AG10803 (cell line): Measurements from ENCODE around the gene GALNT7.

Source experiments
- DNase-seq: peaks from one replicate; pipeline ENCODE4 v3.0.0; 2010; ENCODE audit warnings: low read depth
- H3K4me3 ChIP-seq: 2 replicates; pipeline ENCODE4 v1.5.1; 2011; ENCODE audit warnings: mild to moderate bottlenecking, low read length, control low read depth
- CTCF ChIP-seq: conservative IDR thresholded peaks from 2 replicates; pipeline ENCODE4 v1.5.1; 2011; ENCODE audit warnings: mild to moderate bottlenecking, low read length, control low read depth, inconsistent platforms

GALNT7 gene

GRCh38 chr4:173259310-173259709 is 90.7 kb downstream of the GALNT7 start:
- no peak for DNase-seq
- H3K4me3 ChIP-seq, result no peak overlapping the region
- TF ChIP-seq CTCF, result no peak; the same call in 1 of the 2 replicates

GRCh38 chr4:173261052-173261451 is 92.4 kb downstream of the GALNT7 start:
- TF ChIP-seq CTCF, result no peak
- no peak overlapping the region for H3K4me3 ChIP-seq
- no peak for DNase-seq

GRCh38 chr4:173262375-173262774 is 93.8 kb downstream of the GALNT7 start:
- TF ChIP-seq CTCF, result no peak
- H3K4me3 ChIP-seq, result no peak overlapping the region
- DNase-seq, result no peak

- no peak for DNase-seq
- no peak for TF ChIP-seq CTCF
Observed at GRCh38 chr4:173264245-173264644, 95.6 kb downstream of the GALNT7 start.

GRCh38 chr4:173264684-173265185 is 96.1 kb downstream of the GALNT7 start:
- no peak overlapping the region for H3K4me3 ChIP-seq
- TF ChIP-seq CTCF, result no peak
- DNase-seq, result peak; percentile 73

More at GRCh38 chr4:173264245-173264644, 95.6 kb downstream of the GALNT7 start:
- no peak overlapping the region for H3K4me3 ChIP-seq

- DNase-seq, result no peak
Observed at GRCh38 chr4:173265751-173266150, 97.1 kb downstream of the GALNT7 start.

GRCh38 chr4:173267711-173268110 is 99.1 kb downstream of the GALNT7 start:
- no peak overlapping the region for H3K4me3 ChIP-seq
- no peak for DNase-seq
- no peak for TF ChIP-seq CTCF

More at GRCh38 chr4:173265751-173266150, 97.1 kb downstream of the GALNT7 start:
- TF ChIP-seq CTCF, result no peak
- no peak overlapping the region for H3K4me3 ChIP-seq
